Activated CD4-positive, alpha-beta T cell treated with anti-CD3 and anti-CD28 coated beads for 1 hour (primary cell): ENCODE data around the gene ENHO.

ENCODE experiments used
- DNase-seq: peaks from one replicate; pipeline ENCODE4 v3.0.0-alpha.2; 2020

Gene ENHO

GRCh38 chr9:34522091-34522887, 501 bp downstream of the ENHO start:
- DNase-seq: no peak

GRCh38 chr9:34521406-34522045, 1.3 kb downstream of the ENHO start:
- no peak for DNase-seq

GRCh38 chr9:34520505-34521385, 2.0 kb downstream of the ENHO start:
- no peak for DNase-seq

- DNase-seq: no peak
Measured at GRCh38 chr9:34520096-34520495, 2.7 kb downstream of the ENHO start.

GRCh38 chr9:34519321-34520020, 3.3 kb downstream of the ENHO start:
- DNase-seq: no peak

- no peak for DNase-seq
Measured at GRCh38 chr9:34518896-34519295, 3.9 kb downstream of the ENHO start.

GRCh38 chr9:34518110-34518616, 4.6 kb downstream of the ENHO start:
- DNase-seq: no peak

- DNase-seq: no peak
Measured at GRCh38 chr9:34517185-34517584, 5.6 kb downstream of the ENHO start.

GRCh38 chr9:34515959-34516358, 6.8 kb downstream of the ENHO start:
- DNase-seq: no peak

- no peak for DNase-seq
Measured at GRCh38 chr9:34514816-34515215, 8.0 kb downstream of the ENHO start.

- no peak for DNase-seq
Measured at GRCh38 chr9:34514401-34514800, 8.4 kb downstream of the ENHO start.

GRCh38 chr9:34513567-34514214, 9.1 kb downstream of the ENHO start:
- no peak for DNase-seq

GRCh38 chr9:34512131-34513078, 10.4 kb downstream of the ENHO start:
- DNase-seq: no peak

- DNase-seq: no peak
Measured at GRCh38 chr9:34510497-34511468, 12.0 kb downstream of the ENHO start.

GRCh38 chr9:34508951-34509350, 13.8 kb downstream of the ENHO start:
- DNase-seq: no peak

GRCh38 chr9:34508463-34508862, 14.3 kb downstream of the ENHO start:
- no peak for DNase-seq

GRCh38 chr9:34507966-34508365, 14.8 kb downstream of the ENHO start:
- no peak for DNase-seq

GRCh38 chr9:34507556-34507955, 15.2 kb downstream of the ENHO start:
- no peak for DNase-seq

GRCh38 chr9:34506623-34507022, 16.2 kb downstream of the ENHO start:
- DNase-seq: no peak
